Hepatocyte (in vitro differentiated cells): Measurements from ENCODE around the gene KRTAP15-1. TPM values are rescaled to one million over a fixed set of nuclear protein-coding genes. Genes with fewer than 3 reads are reported as not detected.

Experiments used
- DNase-seq: peaks from one replicate; pipeline ENCODE4 v3.0.0-alpha.2; 2016; ENCODE audit warnings: low spot score
- H2AFZ ChIP-seq: fragments of 200-600 bp; sonication (generic); 2 replicates; pipeline ENCODE4 v1.6.0; 2016; ENCODE audit warnings: antibody characterized with exemption, mild to moderate bottlenecking
- H3K27ac ChIP-seq: fragments of 200-600 bp; sonication (generic); 2 replicates; pipeline ENCODE4 v1.5.1; 2016; ENCODE audit warnings: mild to moderate bottlenecking
- H3K27me3 ChIP-seq: fragments of 200-600 bp; sonication (generic); 2 replicates; pipeline ENCODE4 v1.6.1; 2016
- H3K36me3 ChIP-seq: fragments of 200-600 bp; sonication (generic); replicated peaks from 2 replicates; pipeline ENCODE4 v1.5.1; 2016; ENCODE audit warnings: low read depth; ENCODE audit not compliant: insufficient read depth
- H3K4me1 ChIP-seq: fragments of 200-600 bp; sonication (generic); 2 replicates; pipeline ENCODE4 v1.5.1; 2016; ENCODE audit warnings: mild to moderate bottlenecking, moderate library complexity; ENCODE audit not compliant: insufficient read depth
- H3K4me2 ChIP-seq: fragments of 200-600 bp; sonication (generic); 2 replicates; pipeline ENCODE4 v1.6.0; 2016
- H3K4me3 ChIP-seq: fragments of 200-600 bp; sonication (generic); 2 replicates; pipeline ENCODE4 v1.5.1; 2016; ENCODE audit warnings: mild to moderate bottlenecking
- H3K79me2 ChIP-seq: fragments of 200-600 bp; sonication (generic); 2 replicates; pipeline ENCODE4 v1.6.0; 2017; ENCODE audit warnings: mild to moderate bottlenecking
- H3K9me2 ChIP-seq: fragments of 200-600 bp; sonication (generic); replicated peaks from 2 replicates; pipeline ENCODE4 v1.6.0; 2017; ENCODE audit warnings: mild to moderate bottlenecking; ENCODE audit not compliant: insufficient read depth
- H3K9me3 ChIP-seq: fragments of 200-600 bp; sonication (generic); 2 replicates; pipeline ENCODE4 v1.5.1; 2016; ENCODE audit warnings: low read depth, mild to moderate bottlenecking
- H4K20me1 ChIP-seq: fragments of 200-600 bp; sonication (generic); 2 replicates; pipeline ENCODE4 v1.6.0; 2016; ENCODE audit warnings: mild to moderate bottlenecking; ENCODE audit not compliant: insufficient read depth, poor library complexity, severe bottlenecking
- EZH2 ChIP-seq: fragments of 200-600 bp; sonication (generic); IDR thresholded peaks from 2 replicates; pipeline ENCODE4 v1.6.1; 2016; ENCODE audit warnings: antibody characterized with exemption, mild to moderate bottlenecking, borderline replicate concordance
- EZH2phosphoT487 ChIP-seq: fragments of 200-600 bp; sonication (generic); IDR thresholded peaks from one replicate; pipeline ENCODE4 v1.6.1; 2018; ENCODE audit warnings: antibody characterized with exemption, mild to moderate bottlenecking, low read depth, moderate library complexity; ENCODE audit not compliant: unreplicated experiment, severe bottlenecking
- WGBS: methylation state at CpG from one replicate; pipeline ENCODE4 v1.1.6; 2016; ENCODE audit warnings: low lambda C conversion rate; ENCODE audit errors: missing lambda C conversion rate; 5-methylcytosine and 5-hydroxymethylcytosine counted together
- polyA plus RNA-seq: library from polyadenylated mRNA; unstranded; fragments of >200 nt; fragmentation: Nextera tagmentation; extraction: Ambion mirVana; gene quantifications from 2 replicates; pipeline ENCODE4 v1.2.1, GENCODE V29; 2016
- total RNA-seq: library from RNA; depleted of rRNA; stranded (reverse); fragments of >200 nt; gene quantifications from 2 replicates; pipeline ENCODE4 v1.2.3, GENCODE V29; 2014
- TF ChIP-seq, protein P1 (sequence below): fragments of 200-600 bp; sonication (generic); IDR thresholded peaks from 2 replicates; pipeline ENCODE4 v1.5.1; 2016; ENCODE audit warnings: antibody characterized with exemption, mild to moderate bottlenecking; ENCODE audit not compliant: poor library complexity

Gene KRTAP15-1
- total and polyA plus RNA-seq, 2 experiments from 2014 or later, result not detected

- no peak within 1 kb of the TSS for H3K27ac ChIP-seq
- no peaks in the 10 kb centered on the region for H4K20me1 ChIP-seq
- no peak within 1 kb of the TSS for H3K4me3 ChIP-seq
- H3K79me2 ChIP-seq, result no peaks in the 10 kb centered on the region
- 84% methylated on average over 2 of the region's 2 CpGs for WGBS
- no peaks in the 10 kb centered on the region for H3K9me3 ChIP-seq
- no peaks in the 10 kb centered on the region for H3K9me2 ChIP-seq
- no peak within 1 kb of the TSS for H2AFZ ChIP-seq
- H3K36me3 ChIP-seq, result no peaks in the 10 kb centered on the region
- DNase-seq, result no peak
- H3K27me3 ChIP-seq, result no peaks in the 10 kb centered on the region
- no peak within 1 kb of the TSS for H3K4me2 ChIP-seq
- H3K4me1 ChIP-seq, result no peaks in the 10 kb centered on the region
- TF ChIP-seq, protein P1, sequence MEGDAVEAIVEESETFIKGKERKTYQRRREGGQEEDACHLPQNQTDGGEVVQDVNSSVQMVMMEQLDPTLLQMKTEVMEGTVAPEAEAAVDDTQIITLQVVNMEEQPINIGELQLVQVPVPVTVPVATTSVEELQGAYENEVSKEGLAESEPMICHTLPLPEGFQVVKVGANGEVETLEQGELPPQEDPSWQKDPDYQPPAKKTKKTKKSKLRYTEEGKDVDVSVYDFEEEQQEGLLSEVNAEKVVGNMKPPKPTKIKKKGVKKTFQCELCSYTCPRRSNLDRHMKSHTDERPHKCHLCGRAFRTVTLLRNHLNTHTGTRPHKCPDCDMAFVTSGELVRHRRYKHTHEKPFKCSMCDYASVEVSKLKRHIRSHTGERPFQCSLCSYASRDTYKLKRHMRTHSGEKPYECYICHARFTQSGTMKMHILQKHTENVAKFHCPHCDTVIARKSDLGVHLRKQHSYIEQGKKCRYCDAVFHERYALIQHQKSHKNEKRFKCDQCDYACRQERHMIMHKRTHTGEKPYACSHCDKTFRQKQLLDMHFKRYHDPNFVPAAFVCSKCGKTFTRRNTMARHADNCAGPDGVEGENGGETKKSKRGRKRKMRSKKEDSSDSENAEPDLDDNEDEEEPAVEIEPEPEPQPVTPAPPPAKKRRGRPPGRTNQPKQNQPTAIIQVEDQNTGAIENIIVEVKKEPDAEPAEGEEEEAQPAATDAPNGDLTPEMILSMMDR, result no peak
- TF ChIP-seq EZH2phosphoT487 (no peak), EZH2 (no peak)
Measured at GRCh38 chr21:30487336-30487735, 47.3 kb downstream of the KRTAP15-1 start, which contains the start of gene KRTAP19-2. Gene KRTAP19-2 (minus strand): TSS chr21:30487436. CDS start chr21:30487348, 88 bp downstream.

Other genes starting within 250 kb of the KRTAP15-1 start
- gene CLDN8, start 224.2 kb upstream of the KRTAP15-1 start, total RNA-seq, result 0.67 and 0.84 TPM in 2 replicates
- 0.44 and 0.64 TPM in 2 replicates for gene CLDN8, start 224.2 kb upstream of the KRTAP15-1 start, polyA plus RNA-seq
- not detected in 2 replicates for gene KRTAP24-1, start 157.3 kb upstream of the KRTAP15-1 start, total RNA-seq
- gene KRTAP24-1, start 157.3 kb upstream of the KRTAP15-1 start, polyA plus RNA-seq, result not detected in 2 replicates
- gene KRTAP25-1, start 150.8 kb upstream of the KRTAP15-1 start, total RNA-seq, result not detected in 2 replicates
- not detected in 2 replicates for gene KRTAP25-1, start 150.8 kb upstream of the KRTAP15-1 start, polyA plus RNA-seq
- gene KRTAP26-1, start 120.0 kb upstream of the KRTAP15-1 start, total RNA-seq, result not detected in 2 replicates
- gene KRTAP26-1, start 120.0 kb upstream of the KRTAP15-1 start, polyA plus RNA-seq, result not detected in 2 replicates
- gene KRTAP27-1, start 102.6 kb upstream of the KRTAP15-1 start, total RNA-seq, result not detected in 2 replicates
- not detected in 2 replicates for gene KRTAP27-1, start 102.6 kb upstream of the KRTAP15-1 start, polyA plus RNA-seq
- not detected in 2 replicates for gene KRTAP23-1, start 91.7 kb upstream of the KRTAP15-1 start, total RNA-seq
- gene KRTAP23-1, start 91.7 kb upstream of the KRTAP15-1 start, polyA plus RNA-seq, result not detected in 2 replicates
- not detected in 2 replicates for gene KRTAP13-2, start 68.0 kb upstream of the KRTAP15-1 start, total RNA-seq
- gene KRTAP13-2, start 68.0 kb upstream of the KRTAP15-1 start, polyA plus RNA-seq, result not detected in 2 replicates
- not detected in 2 replicates for gene KRTAP13-1, start 44.2 kb upstream of the KRTAP15-1 start, total RNA-seq
- gene KRTAP13-1, start 44.2 kb upstream of the KRTAP15-1 start, polyA plus RNA-seq, result not detected in 2 replicates
- gene KRTAP13-3, start 14.3 kb upstream of the KRTAP15-1 start, total RNA-seq, result not detected in 2 replicates
- not detected in 2 replicates for gene KRTAP13-3, start 14.3 kb upstream of the KRTAP15-1 start, polyA plus RNA-seq
- gene KRTAP13-4, start 10.1 kb upstream of the KRTAP15-1 start, total RNA-seq, result not detected in 2 replicates
- not detected in 2 replicates for gene KRTAP13-4, start 10.1 kb upstream of the KRTAP15-1 start, polyA plus RNA-seq
- not detected in 2 replicates for gene KRTAP19-1, start 40.1 kb downstream of the KRTAP15-1 start, total RNA-seq
- not detected in 2 replicates for gene KRTAP19-1, start 40.1 kb downstream of the KRTAP15-1 start, polyA plus RNA-seq
- gene KRTAP19-2, start 47.2 kb downstream of the KRTAP15-1 start, total RNA-seq, result not detected in 2 replicates
- gene KRTAP19-2, start 47.2 kb downstream of the KRTAP15-1 start, polyA plus RNA-seq, result not detected in 2 replicates
- not detected in 2 replicates for gene KRTAP19-3, start 51.7 kb downstream of the KRTAP15-1 start, total RNA-seq
- gene KRTAP19-3, start 51.7 kb downstream of the KRTAP15-1 start, polyA plus RNA-seq, result not detected in 2 replicates
- gene KRTAP19-4, start 56.9 kb downstream of the KRTAP15-1 start, total RNA-seq, result not detected in 2 replicates
- gene KRTAP19-4, start 56.9 kb downstream of the KRTAP15-1 start, polyA plus RNA-seq, result not detected in 2 replicates
- gene KRTAP19-5, start 61.9 kb downstream of the KRTAP15-1 start, total RNA-seq, result not detected in 2 replicates
- not detected in 2 replicates for gene KRTAP19-5, start 61.9 kb downstream of the KRTAP15-1 start, polyA plus RNA-seq
- not detected in 2 replicates for gene KRTAP19-6, start 101.6 kb downstream of the KRTAP15-1 start, total RNA-seq
- gene KRTAP19-6, start 101.6 kb downstream of the KRTAP15-1 start, polyA plus RNA-seq, result not detected in 2 replicates
- gene KRTAP19-7, start 121.0 kb downstream of the KRTAP15-1 start, total RNA-seq, result not detected in 2 replicates
- not detected in 2 replicates for gene KRTAP19-7, start 121.0 kb downstream of the KRTAP15-1 start, polyA plus RNA-seq
- not detected in 2 replicates for gene KRTAP22-2, start 150.1 kb downstream of the KRTAP15-1 start, total RNA-seq
- gene KRTAP22-2, start 150.1 kb downstream of the KRTAP15-1 start, polyA plus RNA-seq, result not detected in 2 replicates
- gene KRTAP6-3, start 152.2 kb downstream of the KRTAP15-1 start, total RNA-seq, result not detected in 2 replicates
- gene KRTAP6-3, start 152.2 kb downstream of the KRTAP15-1 start, polyA plus RNA-seq, result not detected in 2 replicates
- gene KRTAP6-2, start 158.6 kb downstream of the KRTAP15-1 start, total RNA-seq, result not detected in 2 replicates
- not detected in 2 replicates for gene KRTAP6-2, start 158.6 kb downstream of the KRTAP15-1 start, polyA plus RNA-seq
- gene KRTAP22-1, start 160.8 kb downstream of the KRTAP15-1 start, total RNA-seq, result not detected in 2 replicates
- not detected in 2 replicates for gene KRTAP22-1, start 160.8 kb downstream of the KRTAP15-1 start, polyA plus RNA-seq
- gene KRTAP6-1, start 173.7 kb downstream of the KRTAP15-1 start, total RNA-seq, result not detected in 2 replicates
- not detected in 2 replicates for gene KRTAP6-1, start 173.7 kb downstream of the KRTAP15-1 start, polyA plus RNA-seq
- gene KRTAP20-1, start 176.2 kb downstream of the KRTAP15-1 start, total RNA-seq, result not detected in 2 replicates
- not detected in 2 replicates for gene KRTAP20-1, start 176.2 kb downstream of the KRTAP15-1 start, polyA plus RNA-seq
- not detected in 2 replicates for gene KRTAP20-4, start 180.4 kb downstream of the KRTAP15-1 start, total RNA-seq
- not detected in 2 replicates for gene KRTAP20-4, start 180.4 kb downstream of the KRTAP15-1 start, polyA plus RNA-seq
- not detected in 2 replicates for gene KRTAP20-2, start 194.9 kb downstream of the KRTAP15-1 start, total RNA-seq
- gene KRTAP20-2, start 194.9 kb downstream of the KRTAP15-1 start, polyA plus RNA-seq, result not detected in 2 replicates
- not detected in 2 replicates for gene KRTAP20-3, start 202.6 kb downstream of the KRTAP15-1 start, total RNA-seq
- gene KRTAP20-3, start 202.6 kb downstream of the KRTAP15-1 start, polyA plus RNA-seq, result not detected in 2 replicates